Measurements from ENCODE around the gene C6orf52. TPM values are rescaled to one million over a fixed set of nuclear protein-coding genes. Genes with fewer than 3 reads are reported as not detected.
"Not testable (repeated sequence)": the region's sequence is repeated elsewhere in the genome, so short reads cannot be mapped to it uniquely, and the experiment has no call there.

The C6orf52 gene
- polyA plus RNA-seq, 1 donor = 0.94 TPM

- DNase-seq (ENCODE audit: low read depth) = no peak
Measured at GRCh38 chr6:10696655-10697054, 2.2 kb upstream of the C6orf52 start.

GRCh38 chr6:10695086-10695657 lies 756 bp upstream of the C6orf52 start:
- no peak for DNase-seq (ENCODE audit: low read depth)

- no peak for DNase-seq (ENCODE audit: low read depth)
Measured at GRCh38 chr6:10692965-10693538, 1.4 kb downstream of the C6orf52 start.

GRCh38 chr6:10690651-10691445 lies 3.6 kb downstream of the C6orf52 start:
- DNase-seq (ENCODE audit: low read depth) = no peak

- DNase-seq (ENCODE audit: low read depth) = no peak
Measured at GRCh38 chr6:10687582-10687981, 6.8 kb downstream of the C6orf52 start.

- no peak for DNase-seq (ENCODE audit: low read depth)
Measured at GRCh38 chr6:10686901-10687300, 7.5 kb downstream of the C6orf52 start.

- no peak for DNase-seq (ENCODE audit: low read depth)
Measured at GRCh38 chr6:10685092-10685915, 9.1 kb downstream of the C6orf52 start.

GRCh38 chr6:10684618-10685017 lies 9.8 kb downstream of the C6orf52 start:
- DNase-seq (ENCODE audit: low read depth) = no peak

GRCh38 chr6:10682355-10682988 lies 11.9 kb downstream of the C6orf52 start:
- no peak for DNase-seq (ENCODE audit: low read depth)

- DNase-seq (ENCODE audit: low read depth) = no peak
Measured at GRCh38 chr6:10681795-10682194, 12.6 kb downstream of the C6orf52 start.

GRCh38 chr6:10678456-10678855 lies 16.0 kb downstream of the C6orf52 start:
- DNase-seq (ENCODE audit: low read depth) = no peak

- no peak for DNase-seq (ENCODE audit: low read depth)
Measured at GRCh38 chr6:10676403-10676802, 18.0 kb downstream of the C6orf52 start.

GRCh38 chr6:10668126-10668917 lies 26.1 kb downstream of the C6orf52 start:
- DNase-seq (ENCODE audit: low read depth) = no peak

- DNase-seq (ENCODE audit: low read depth) = not testable (repeated sequence)
Measured at GRCh38 chr6:10665595-10665994, 28.8 kb downstream of the C6orf52 start.

GRCh38 chr6:10662742-10663141 lies 31.7 kb downstream of the C6orf52 start:
- DNase-seq (ENCODE audit: low read depth) = no peak

- no peak for DNase-seq (ENCODE audit: low read depth)
Measured at GRCh38 chr6:10662207-10662606, 32.2 kb downstream of the C6orf52 start.

- not testable (repeated sequence) for DNase-seq (ENCODE audit: low read depth)
Measured at GRCh38 chr6:10660431-10661191, 33.8 kb downstream of the C6orf52 start.

- no peak for DNase-seq (ENCODE audit: low read depth)
Measured at GRCh38 chr6:10659699-10660348, 34.6 kb downstream of the C6orf52 start.

- DNase-seq (ENCODE audit: low read depth) = no peak
Measured at GRCh38 chr6:10658910-10659698, 35.3 kb downstream of the C6orf52 start.

Measured in forelimb muscle (tissue), 1 donor.